ENCODE data around the gene DRC3.
"Not testable (repeated sequence)": the region's sequence is repeated elsewhere in the genome, so short reads cannot be mapped to it uniquely, and the experiment has no call there.

Gene DRC3

GRCh38 chr17:17947966-17948365 lies 24.7 kb upstream of the DRC3 start:
- no peak for TF ChIP-seq CTCF (IDR thresholded peaks at IDR 0.05; ENCODE audit: low read depth, low read length, missing control alignments)
- DNase-seq (ENCODE audit: low read depth): no peak
- no peak overlapping the region for H3K4me3 ChIP-seq (ENCODE audit: low read depth, low read length)

GRCh38 chr17:17950347-17950746 lies 22.3 kb upstream of the DRC3 start:
- no peak for DNase-seq (ENCODE audit: low read depth)
- no peak overlapping the region for H3K4me3 ChIP-seq (ENCODE audit: low read depth, low read length)
- no peak for TF ChIP-seq CTCF (IDR thresholded peaks at IDR 0.05; ENCODE audit: low read depth, low read length, missing control alignments)

GRCh38 chr17:17950806-17951205 lies 21.9 kb upstream of the DRC3 start:
- no peak for DNase-seq (ENCODE audit: low read depth)
- peak; percentile 33 for TF ChIP-seq CTCF (IDR thresholded peaks at IDR 0.05; ENCODE audit: low read depth, low read length, missing control alignments)

GRCh38 chr17:17951524-17951923 lies 21.1 kb upstream of the DRC3 start:
- TF ChIP-seq CTCF (IDR thresholded peaks at IDR 0.05; ENCODE audit: low read depth, low read length, missing control alignments): no peak
- no peak overlapping the region for H3K4me3 ChIP-seq (ENCODE audit: low read depth, low read length)
- DNase-seq (ENCODE audit: low read depth): no peak

More at GRCh38 chr17:17950806-17951205, 21.9 kb upstream of the DRC3 start:
- no peak overlapping the region for H3K4me3 ChIP-seq (ENCODE audit: low read depth, low read length)

GRCh38 chr17:17952691-17953090 lies 20.0 kb upstream of the DRC3 start:
- DNase-seq (ENCODE audit: low read depth): no peak
- no peak overlapping the region for H3K4me3 ChIP-seq (ENCODE audit: low read depth, low read length)
- TF ChIP-seq CTCF (IDR thresholded peaks at IDR 0.05; ENCODE audit: low read depth, low read length, missing control alignments): no peak

- no peak for TF ChIP-seq CTCF (IDR thresholded peaks at IDR 0.05; ENCODE audit: low read depth, low read length, missing control alignments)
- H3K4me3 ChIP-seq (ENCODE audit: low read depth, low read length): no peak overlapping the region
- DNase-seq (ENCODE audit: low read depth): no peak
Measured at GRCh38 chr17:17954079-17954478, 18.6 kb upstream of the DRC3 start.

- not testable (repeated sequence) for H3K4me3 ChIP-seq (ENCODE audit: low read depth, low read length); DNase-seq (ENCODE audit: low read depth)
Measured at GRCh38 chr17:17955790-17956341, 16.8 kb upstream of the DRC3 start.
